Activated naive CD4-positive, alpha-beta T cell treated with anti-CD3 and anti-CD28 coated beads for 36 hours (primary cell): ENCODE results near the gene KRTAP24-1. TPM values are rescaled to one million over a fixed set of nuclear protein-coding genes. Genes with fewer than 3 reads are reported as not detected.

Source experiments
- CTCF ChIA-PET: fragments of 350-600 bp; sonication (Branson Sonifier 250); formaldehyde crosslinking; loops from one replicate; lab custom pipeline; 2021; ENCODE audit warnings: antibody characterized with exemption; lab: Charles Lee
- DNase-seq: peaks from one replicate; pipeline ENCODE4 v3.0.0-alpha.2; 2020
- H3K27ac Mint-ChIP-seq: one replicate; pipeline ENCODE4 v1.8.0; 2021; ENCODE audit warnings: mild to moderate bottlenecking, mixed read lengths
- H3K27me3 Mint-ChIP-seq: one replicate; pipeline ENCODE4 v1.8.0; 2021; ENCODE audit warnings: low read depth, mixed read lengths
- H3K36me3 Mint-ChIP-seq: one replicate; pipeline ENCODE4 v1.8.0; 2021; ENCODE audit warnings: low read depth, mixed read lengths
- H3K4me1 Mint-ChIP-seq: one replicate; pipeline ENCODE4 v1.8.0; 2021; ENCODE audit warnings: low read depth, mixed read lengths
- H3K4me3 Mint-ChIP-seq: one replicate; pipeline ENCODE4 v1.8.0; 2021; ENCODE audit warnings: mild to moderate bottlenecking, moderate library complexity, mixed read lengths
- H3K9me3 Mint-ChIP-seq: one replicate; pipeline ENCODE4 v1.8.0; 2021; ENCODE audit warnings: mixed read lengths
- intact Hi-C: fragments of 100-400 bp; cut with micrococcal nuclease; formaldehyde crosslinking; loops from one replicate; pipeline ENCODE4 v1.15.1; 2023
- total RNA-seq, 2 experiments: library from RNA; stranded (reverse); gene quantifications; one replicate each; pipeline ENCODE4 v1.2.3, GENCODE V29; 2021

The KRTAP24-1 gene
- total RNA-seq, 2 experiments from 2014 or later = not detected

GRCh38 chr21:30232011-30232410, 50.7 kb downstream of the KRTAP24-1 start:
- Mint-ChIP-seq H3K36me3 (no peaks in the 10 kb centered on the region), H3K4me1 (no peaks in the 10 kb centered on the region), H3K4me3 (no peak overlapping the region), H3K27ac (no peak overlapping the region), H3K27me3 (no peaks in the 10 kb centered on the region), H3K9me3 (no peaks in the 10 kb centered on the region)
- CTCF ChIA-PET = no interaction called here
- no peak for DNase-seq
- intact Hi-C loops = no loop called here

Other genes with a start within 250 kb of the KRTAP24-1 start
- not detected for gene CLDN17, start 116.1 kb downstream of the KRTAP24-1 start, total RNA-seq
- gene CLDN8, start 66.9 kb downstream of the KRTAP24-1 start, total RNA-seq = not detected
- not detected for gene KRTAP25-1, start 6.6 kb upstream of the KRTAP24-1 start, total RNA-seq
- not detected for gene KRTAP26-1, start 37.4 kb upstream of the KRTAP24-1 start, total RNA-seq
- gene KRTAP27-1, start 54.7 kb upstream of the KRTAP24-1 start, total RNA-seq = not detected
- gene KRTAP23-1, start 65.7 kb upstream of the KRTAP24-1 start, total RNA-seq = not detected
- not detected for gene KRTAP13-2, start 89.3 kb upstream of the KRTAP24-1 start, total RNA-seq
- not detected for gene KRTAP13-1, start 113.1 kb upstream of the KRTAP24-1 start, total RNA-seq
- not detected for gene KRTAP13-3, start 143.0 kb upstream of the KRTAP24-1 start, total RNA-seq
- gene KRTAP13-4, start 147.3 kb upstream of the KRTAP24-1 start, total RNA-seq = not detected
- gene KRTAP15-1, start 157.3 kb upstream of the KRTAP24-1 start, total RNA-seq = not detected
- gene KRTAP19-1, start 197.4 kb upstream of the KRTAP24-1 start, total RNA-seq = not detected
- gene KRTAP19-2, start 204.5 kb upstream of the KRTAP24-1 start, total RNA-seq = not detected
- not detected for gene KRTAP19-3, start 209.1 kb upstream of the KRTAP24-1 start, total RNA-seq
- gene KRTAP19-4, start 214.2 kb upstream of the KRTAP24-1 start, total RNA-seq = not detected
- gene KRTAP19-5, start 219.2 kb upstream of the KRTAP24-1 start, total RNA-seq = not detected